GM19468 (cell line): Measurements from ENCODE around the gene TPM2.
"Not testable (repeated sequence)": the region's sequence is repeated elsewhere in the genome, so short reads cannot be mapped to it uniquely, and the experiment has no call there.

Experiments used
- ATAC-seq: cut with Tn5 transposase; IDR thresholded peaks from one replicate; pipeline ENCODE4 v1.9.1; 2021; ENCODE audit warnings: mild to moderate bottlenecking, moderate library complexity, moderate number of reproducible peaks; ENCODE audit not compliant: unreplicated experiment; ENCODE audit errors: extremely low read depth

TPM2 gene

DNA sequence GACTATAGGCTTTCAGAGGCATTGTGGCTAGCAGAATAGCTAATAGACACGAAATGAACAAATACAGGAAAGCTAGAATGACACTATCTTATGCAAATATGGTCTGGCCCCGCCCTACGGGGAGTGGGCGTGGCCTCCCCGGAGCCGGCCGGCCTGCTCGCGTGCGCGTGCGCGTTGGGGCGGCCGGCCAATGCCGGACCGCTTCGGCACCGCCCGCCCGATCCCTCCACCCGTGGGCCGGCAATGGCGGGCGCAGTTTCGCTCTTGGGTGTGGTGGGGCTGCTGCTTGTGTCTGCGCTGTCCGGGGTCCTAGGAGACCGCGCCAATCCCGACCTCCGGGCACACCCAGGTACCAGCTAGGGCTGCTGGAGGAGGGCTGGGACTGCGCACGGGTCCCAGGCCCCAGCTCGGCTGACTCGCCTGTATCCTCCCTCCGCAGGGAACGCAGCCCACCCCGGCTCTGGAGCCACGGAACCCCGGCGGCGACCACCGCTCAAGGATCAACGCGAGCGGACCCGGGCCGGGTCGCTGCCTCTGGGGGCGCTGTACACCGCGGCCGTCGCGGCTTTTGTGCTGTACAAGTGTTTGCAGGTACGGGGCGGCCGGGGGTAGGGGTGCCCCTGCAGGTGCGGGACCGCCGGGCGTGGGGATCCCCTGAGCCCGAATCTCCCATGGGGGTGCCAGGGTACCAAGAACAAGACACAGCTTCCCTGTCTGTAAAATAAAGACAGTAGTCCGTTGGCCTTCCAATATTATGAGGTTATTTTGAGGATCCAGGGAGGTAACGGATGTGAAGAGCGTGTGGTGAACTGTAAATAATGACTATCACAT, 31.4 kb downstream of the TPM2 start, which contains the start of gene CCDC107:
CCDC107 (plus strand) TSS at position 156 of the 831 bp plus-strand sequence; CDS start at position 244, 88 bp downstream.
- peak; percentile 61 for ATAC-seq

DNA sequence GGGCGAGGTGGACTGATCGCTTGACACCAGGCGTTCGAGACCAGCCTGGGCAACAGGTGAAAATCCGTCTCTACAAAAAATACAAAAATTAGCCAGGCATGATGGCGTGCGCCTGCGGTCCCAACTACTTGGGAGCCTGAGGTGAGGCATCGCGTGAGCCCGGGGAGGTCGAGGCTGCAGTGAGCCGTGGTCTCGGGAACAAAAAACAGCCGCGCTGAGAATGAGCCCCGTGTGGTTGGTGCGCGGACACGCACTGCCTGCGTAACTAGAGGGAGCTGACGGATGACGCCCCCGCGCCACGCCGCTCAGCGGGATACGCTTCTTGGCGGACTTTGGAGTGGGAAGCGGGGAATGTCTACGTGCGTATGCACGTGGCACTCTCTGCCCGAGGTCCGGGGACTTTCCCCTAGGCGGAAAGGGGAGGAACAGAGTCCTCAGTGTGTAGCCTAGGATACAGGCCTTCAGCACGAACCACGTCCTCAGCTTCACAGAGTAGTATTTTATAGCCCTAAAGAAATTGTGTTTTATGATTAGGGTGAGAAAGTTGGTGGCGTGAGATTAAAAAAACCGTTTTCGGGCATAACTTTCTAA, 32.1 kb downstream of the TPM2 start, which contains the start of gene RMRP:
RMRP (minus strand) TSS at position 474 of the 591 bp plus-strand sequence.
- ATAC-seq, result peak; percentile 71

GRCh38 chr9:35656831-35657545, 32.7 kb downstream of the TPM2 start:
- ATAC-seq, result no peak

GRCh38 chr9:35656348-35656747, 33.4 kb downstream of the TPM2 start:
- ATAC-seq, result no peak

GRCh38 chr9:35653611-35654010, 36.1 kb downstream of the TPM2 start:
- no peak for ATAC-seq

DNA sequence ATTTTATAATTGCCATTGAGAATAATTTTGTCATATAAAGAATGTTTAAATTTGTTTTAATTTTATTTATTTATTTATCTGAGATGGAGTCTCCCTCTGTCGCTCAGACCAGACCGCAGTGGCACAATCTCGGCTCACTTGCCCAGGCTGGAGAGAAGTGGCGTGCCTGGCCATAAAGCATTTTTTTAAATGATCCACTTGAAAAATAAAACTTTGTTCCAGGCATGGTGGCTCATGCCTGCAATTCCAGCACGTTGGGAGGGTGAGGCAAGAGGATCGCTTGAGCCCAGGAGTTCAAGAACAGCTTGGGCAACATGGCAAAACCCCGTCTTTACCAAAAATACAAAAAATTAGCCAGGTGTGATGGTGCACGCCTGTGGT, 36.9 kb downstream of the TPM2 start:
- no peak for ATAC-seq

DNA sequence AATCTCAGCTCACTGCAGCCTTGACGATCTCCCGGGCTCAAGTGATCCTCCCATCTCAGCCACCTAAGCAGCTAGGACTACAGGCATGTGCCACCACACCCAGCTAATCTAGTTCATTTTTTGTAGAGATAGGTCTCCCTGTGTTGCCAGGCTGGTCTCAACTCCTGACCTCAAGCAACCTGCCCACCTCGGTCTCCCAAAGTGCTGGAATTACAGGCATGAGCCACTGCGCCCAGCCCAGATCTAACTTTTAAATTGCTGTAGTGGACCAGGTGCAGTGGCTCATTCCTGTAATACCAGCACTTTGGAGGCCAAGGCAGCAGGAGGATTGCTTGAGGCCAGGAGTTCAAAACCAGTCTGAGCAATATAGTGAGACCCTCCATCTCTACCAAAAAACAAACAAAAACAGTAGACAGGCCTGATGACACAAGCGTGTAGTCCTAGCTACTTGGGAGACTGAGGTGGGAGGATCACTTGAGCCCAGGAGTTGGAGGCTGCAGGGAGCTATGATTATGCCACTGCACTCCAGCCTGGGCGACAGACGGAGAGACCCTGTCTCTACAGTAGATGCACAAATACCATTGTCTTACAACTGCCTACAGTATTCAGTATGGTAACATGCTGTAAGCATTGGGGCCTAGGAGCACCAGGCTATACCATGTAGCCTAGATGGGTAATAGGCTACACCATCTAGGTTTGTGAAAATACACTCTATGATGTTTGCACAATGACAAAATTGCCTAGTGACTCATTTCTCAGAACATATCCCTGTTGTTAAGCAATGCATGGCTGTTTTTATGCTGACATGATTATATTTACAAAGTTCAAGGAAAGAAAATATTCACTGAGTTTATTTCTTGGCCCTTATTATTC, 37.5 kb downstream of the TPM2 start:
- no peak for ATAC-seq

DNA sequence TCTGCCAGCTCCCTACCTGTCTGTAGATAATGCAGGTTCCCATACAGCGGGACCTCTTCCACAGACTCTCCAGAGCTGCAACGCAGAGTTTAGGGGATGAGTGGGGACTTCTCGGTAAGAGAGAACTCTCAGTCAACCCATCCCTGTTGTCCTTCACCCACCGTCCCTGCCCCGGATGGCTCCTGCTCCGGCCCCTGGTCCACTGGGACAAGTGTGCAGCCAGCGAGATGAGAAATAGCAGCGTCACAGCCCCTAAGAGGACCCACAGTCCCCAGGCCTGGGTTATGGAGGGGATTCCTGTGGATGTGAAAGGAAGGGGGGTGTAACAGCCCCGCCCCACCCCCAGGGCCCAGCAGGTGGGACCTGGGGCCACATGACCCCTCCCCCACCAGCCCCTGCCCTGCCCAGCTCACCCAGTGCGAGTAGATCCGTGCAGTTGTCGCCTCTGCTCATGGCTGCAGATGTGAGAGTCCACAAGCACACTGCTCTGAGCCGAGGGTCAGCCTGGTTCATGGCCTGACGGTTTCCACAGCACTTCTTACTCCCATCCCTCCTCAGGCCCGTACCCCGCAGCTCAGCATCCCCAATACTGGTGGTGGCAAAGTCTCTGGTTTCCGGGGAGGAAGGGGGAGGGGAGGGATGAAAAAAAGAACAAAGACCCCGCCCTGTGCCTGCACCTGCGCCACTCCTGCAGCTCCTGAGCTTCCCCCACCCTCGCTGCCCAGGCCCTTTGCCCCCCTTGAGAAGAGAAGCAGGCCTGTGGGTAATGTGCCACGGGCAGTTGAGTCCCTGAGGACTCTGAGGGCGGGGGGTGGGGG, 39.2 kb downstream of the TPM2 start, which contains the start of gene SIT1:
SIT1 (minus strand) TSS at position 591 of the 818 bp plus-strand sequence; CDS start at position 513, 78 bp downstream.
- ATAC-seq, result no peak

- no peak for ATAC-seq
Measured at GRCh38 chr9:35649431-35650340, 40.0 kb downstream of the TPM2 start.

- peak; percentile 88 for ATAC-seq
Measured at GRCh38 chr9:35646533-35647265, 43.0 kb downstream of the TPM2 start.

DNA sequence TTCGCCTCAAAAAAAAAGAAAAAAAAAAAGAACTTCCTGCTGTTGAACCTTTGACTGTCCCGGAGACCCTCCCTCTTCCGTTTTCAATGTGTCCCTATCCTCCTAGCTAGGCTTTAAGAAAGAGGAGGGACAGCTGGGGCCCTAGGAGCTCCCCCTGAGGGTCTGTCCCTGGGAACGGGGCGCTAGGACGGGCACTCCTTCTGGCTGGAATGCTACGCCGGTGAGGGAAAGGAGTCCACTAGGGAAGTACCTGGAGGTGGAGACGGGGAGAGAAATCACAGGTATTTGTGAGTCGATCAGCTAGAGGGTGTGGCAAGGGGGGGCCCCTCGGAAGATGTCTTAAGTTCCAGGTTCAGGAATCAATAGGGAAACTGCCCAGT, 43.6 kb downstream of the TPM2 start:
- ATAC-seq, result no peak

GRCh38 chr9:35645736-35646135, 44.0 kb downstream of the TPM2 start:
- not testable (repeated sequence) for ATAC-seq

DNA sequence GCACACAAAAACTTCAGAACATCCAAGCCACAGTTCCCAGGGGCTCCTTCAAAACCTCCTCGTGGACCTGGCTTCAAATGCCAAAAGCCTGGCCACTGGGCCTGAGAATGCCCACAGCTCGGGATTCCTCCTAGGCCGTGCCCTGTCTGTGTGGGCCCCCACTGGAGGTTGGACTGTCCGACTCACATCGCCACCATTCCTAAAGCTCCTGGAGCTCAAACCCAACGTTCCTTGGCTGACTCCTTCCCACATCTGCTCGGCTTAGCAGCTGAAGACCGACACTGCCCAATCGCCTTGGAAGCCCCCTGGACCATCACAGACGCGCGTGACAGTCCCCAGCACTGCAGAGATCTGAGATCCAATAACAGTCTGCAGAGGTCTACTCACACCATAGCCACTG, 46.7 kb downstream of the TPM2 start:
- no peak for ATAC-seq

DNA sequence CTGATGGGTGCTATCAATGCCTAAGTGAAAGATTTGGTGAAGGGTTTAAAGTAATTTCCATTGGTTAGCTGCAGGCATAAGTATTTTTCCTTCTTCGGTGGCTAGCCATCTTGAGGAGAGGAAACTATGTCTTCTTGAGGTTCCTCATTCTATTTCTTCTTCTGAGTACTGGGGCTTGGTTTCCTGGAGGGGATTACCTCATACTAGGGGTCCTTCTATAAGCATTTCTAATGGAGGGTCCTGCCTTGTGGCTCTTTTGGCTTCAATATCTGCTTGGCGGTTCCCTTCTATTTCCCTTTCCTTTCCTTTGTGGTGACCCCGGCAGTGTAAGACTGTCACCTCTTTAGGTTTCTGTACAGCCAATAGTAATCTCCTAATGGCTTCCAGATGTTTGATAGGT, 48.2 kb downstream of the TPM2 start:
- ATAC-seq, result not testable (repeated sequence)

GRCh38 chr9:35640431-35640830, 49.3 kb downstream of the TPM2 start:
- ATAC-seq, result not testable (repeated sequence)

DNA sequence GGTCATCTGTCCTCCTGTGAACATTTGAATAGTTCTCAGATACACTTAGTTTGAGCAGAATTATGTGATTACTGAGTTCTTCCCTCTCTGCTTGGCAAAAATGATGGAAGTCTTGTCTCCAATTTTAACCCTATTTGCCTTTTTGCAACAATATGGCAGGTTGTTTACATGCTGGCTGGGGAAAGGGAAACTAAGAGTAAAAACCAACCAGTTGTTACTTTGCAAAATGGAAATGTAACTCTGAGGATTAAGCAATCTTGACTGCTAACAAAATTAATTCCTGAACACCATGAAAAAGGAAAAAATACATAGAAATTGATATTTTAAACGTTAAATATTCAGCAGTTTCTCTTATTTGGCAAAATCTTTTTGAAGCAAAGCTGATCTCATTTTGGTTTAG, 50.1 kb downstream of the TPM2 start:
- ATAC-seq, result no peak

DNA sequence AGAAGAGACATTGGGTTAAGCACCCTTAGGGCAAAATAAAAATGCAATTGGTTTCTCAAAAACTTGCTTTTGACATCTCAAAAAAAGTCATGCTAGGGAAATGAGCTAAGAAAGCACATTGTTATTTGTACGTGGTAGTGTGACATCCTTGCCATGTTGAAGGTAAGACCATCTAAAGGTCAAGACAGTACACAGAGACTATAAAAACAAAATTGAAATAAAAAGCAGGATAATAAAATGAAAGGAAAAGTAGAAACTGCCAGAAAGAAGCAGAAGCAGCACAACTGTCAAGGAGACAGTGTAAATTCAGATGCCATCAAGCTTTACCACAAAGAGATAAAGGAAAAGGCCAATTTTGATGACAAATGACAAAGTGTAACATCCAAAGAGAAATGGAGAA, 50.5 kb downstream of the TPM2 start:
- not testable (repeated sequence) for ATAC-seq
